ENCODE measurements around the gene OR10H3. TPM values are rescaled to one million over a fixed set of nuclear protein-coding genes. Genes with fewer than 3 reads are reported as not detected.
A peak's percentile ranks its signal among the peaks of the same experiment; 100 is the strongest.
"Not testable (repeated sequence)": the region's sequence is repeated elsewhere in the genome, so short reads cannot be mapped to it uniquely, and the experiment has no call there.

OR10H3 gene
- total and polyA plus RNA-seq, 2 experiments from 2014 or later = not detected

DNA sequence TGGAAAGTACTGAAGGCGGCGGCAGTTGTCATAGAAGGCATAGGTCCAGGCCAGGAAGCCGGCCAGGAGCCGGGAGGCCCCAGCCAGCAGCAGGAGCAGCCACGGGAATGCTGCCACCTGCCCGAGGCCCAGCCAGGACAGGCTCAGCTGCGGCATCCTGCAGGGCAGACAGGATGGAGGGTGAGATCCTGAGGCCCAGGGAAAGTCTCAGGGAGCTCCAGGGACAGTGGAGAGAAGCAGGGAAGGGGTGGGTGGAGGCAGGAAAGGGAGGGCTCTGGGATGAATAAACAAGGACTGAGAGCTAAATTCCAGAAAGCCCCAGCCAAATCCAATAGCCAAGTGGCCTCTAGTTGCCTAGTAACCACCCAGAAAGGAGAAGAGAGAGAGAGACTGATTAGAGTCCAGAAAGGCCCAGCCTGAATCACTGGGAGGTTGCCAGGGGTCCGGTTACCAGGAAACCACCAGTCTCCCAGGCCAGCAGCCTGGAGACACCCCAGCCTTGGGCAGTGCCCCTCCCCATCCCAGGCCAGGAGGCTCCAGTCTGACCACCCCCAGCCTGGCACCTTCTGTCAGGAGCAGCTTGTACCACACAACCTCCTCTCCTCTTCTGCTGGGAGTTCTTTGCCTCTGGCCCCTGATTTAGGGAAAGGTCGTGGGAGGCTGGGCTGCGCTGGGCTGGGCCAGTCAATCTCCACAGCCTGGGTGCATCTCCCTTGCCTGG is 42.1 kb downstream of the OR10H3 start:
- Histone ChIP-seq H3K4me1 (ENCODE audit: low read depth) (no peaks in the 10 kb centered on the region), H3K27me3 (no peaks in the 10 kb centered on the region), H3K36me3 (no peaks in the 10 kb centered on the region), H3K4me3 (no peak overlapping the region), H3K27ac (no peak overlapping the region), H3K9me3 (ENCODE audit: low read depth) (no peaks in the 10 kb centered on the region)
- DNase-seq (ENCODE audit: low read depth in 1 of 2, low spot score in 1 of 2) = peak in 1 of 2 donors; percentile 60
- TF ChIP-seq, protein P1, sequence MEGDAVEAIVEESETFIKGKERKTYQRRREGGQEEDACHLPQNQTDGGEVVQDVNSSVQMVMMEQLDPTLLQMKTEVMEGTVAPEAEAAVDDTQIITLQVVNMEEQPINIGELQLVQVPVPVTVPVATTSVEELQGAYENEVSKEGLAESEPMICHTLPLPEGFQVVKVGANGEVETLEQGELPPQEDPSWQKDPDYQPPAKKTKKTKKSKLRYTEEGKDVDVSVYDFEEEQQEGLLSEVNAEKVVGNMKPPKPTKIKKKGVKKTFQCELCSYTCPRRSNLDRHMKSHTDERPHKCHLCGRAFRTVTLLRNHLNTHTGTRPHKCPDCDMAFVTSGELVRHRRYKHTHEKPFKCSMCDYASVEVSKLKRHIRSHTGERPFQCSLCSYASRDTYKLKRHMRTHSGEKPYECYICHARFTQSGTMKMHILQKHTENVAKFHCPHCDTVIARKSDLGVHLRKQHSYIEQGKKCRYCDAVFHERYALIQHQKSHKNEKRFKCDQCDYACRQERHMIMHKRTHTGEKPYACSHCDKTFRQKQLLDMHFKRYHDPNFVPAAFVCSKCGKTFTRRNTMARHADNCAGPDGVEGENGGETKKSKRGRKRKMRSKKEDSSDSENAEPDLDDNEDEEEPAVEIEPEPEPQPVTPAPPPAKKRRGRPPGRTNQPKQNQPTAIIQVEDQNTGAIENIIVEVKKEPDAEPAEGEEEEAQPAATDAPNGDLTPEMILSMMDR (IDR thresholded peaks at IDR 0.05; ENCODE audit: low read depth, low read length) = no peak

DNA sequence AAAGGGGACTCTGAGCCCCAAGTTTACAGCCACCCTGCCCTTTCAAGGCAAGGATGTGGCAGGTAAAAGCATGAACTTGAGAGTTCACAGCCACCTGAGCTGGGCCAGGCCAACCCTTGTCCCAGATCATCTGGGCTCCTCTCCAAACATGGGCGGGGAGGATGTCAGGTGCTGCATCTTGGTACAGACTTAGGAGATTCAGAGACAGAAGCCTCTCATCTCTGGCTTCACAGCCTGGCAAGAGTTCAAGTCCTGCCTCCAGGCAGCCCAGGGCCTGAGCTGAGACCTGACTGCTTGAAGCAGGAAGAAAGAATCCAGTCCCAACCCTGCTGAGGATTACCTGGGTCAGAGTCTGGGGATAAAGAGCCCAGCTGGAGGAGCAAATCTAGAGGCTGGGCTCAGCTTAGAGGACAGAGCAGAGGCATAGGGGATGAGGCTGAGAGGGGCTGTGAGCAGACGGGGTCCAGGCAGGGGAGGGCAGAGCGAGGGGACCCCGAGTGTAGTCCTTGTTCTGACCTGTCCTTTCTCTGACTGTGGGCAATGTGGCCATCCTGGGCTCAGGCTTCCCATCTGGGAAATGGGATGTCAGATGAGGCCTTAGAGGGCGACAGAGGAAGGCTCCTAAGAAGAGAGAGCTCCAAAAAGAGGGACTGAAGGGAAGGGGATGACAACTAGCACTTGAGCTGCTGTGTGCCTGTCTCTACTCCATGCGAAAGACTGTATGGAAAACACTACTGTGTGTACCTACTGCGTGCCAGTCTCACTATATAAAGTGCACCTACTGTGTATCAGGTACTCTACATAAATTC is 43.0 kb downstream of the OR10H3 start:
- DNase-seq (ENCODE audit: low read depth in 1 of 2, low spot score in 1 of 2) = no peak
- TF ChIP-seq, protein P1 (IDR thresholded peaks at IDR 0.05; ENCODE audit: low read depth, low read length) = no peak
- Histone ChIP-seq H3K9me3 (ENCODE audit: low read depth) (no peaks in the 10 kb centered on the region), H3K27ac (no peak overlapping the region), H3K4me3 (no peak overlapping the region), H3K36me3 (no peaks in the 10 kb centered on the region), H3K4me1 (ENCODE audit: low read depth) (no peaks in the 10 kb centered on the region), H3K27me3 (no peaks in the 10 kb centered on the region)

DNA sequence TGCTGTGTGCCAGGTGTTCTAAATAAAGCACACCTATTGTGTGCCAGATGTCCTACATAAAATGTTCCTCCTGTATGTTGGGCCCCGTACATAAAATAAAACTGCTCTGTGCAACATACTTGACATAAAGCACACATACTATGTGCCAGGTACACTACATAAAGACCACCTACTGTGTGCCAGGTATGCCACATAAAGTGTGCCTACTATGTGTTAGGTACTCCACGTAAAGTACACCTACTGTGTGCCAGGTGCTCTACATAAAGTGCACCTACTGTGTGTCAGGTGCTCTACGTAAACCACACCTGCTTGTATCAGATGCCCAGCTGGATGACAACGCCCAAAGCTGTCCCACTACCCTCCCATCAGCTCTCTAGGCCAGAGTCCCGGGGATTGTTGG is 43.9 kb downstream of the OR10H3 start:
- DNase-seq (ENCODE audit: low read depth in 1 of 2, low spot score in 1 of 2) = no peak
- Histone ChIP-seq H3K4me3 (no peak overlapping the region), H3K4me1 (ENCODE audit: low read depth) (no peaks in the 10 kb centered on the region), H3K9me3 (ENCODE audit: low read depth) (no peaks in the 10 kb centered on the region), H3K27ac (no peak overlapping the region), H3K36me3 (no peaks in the 10 kb centered on the region), H3K27me3 (no peaks in the 10 kb centered on the region)
- TF ChIP-seq, protein P1 (IDR thresholded peaks at IDR 0.05; ENCODE audit: low read depth, low read length) = no peak

DNA sequence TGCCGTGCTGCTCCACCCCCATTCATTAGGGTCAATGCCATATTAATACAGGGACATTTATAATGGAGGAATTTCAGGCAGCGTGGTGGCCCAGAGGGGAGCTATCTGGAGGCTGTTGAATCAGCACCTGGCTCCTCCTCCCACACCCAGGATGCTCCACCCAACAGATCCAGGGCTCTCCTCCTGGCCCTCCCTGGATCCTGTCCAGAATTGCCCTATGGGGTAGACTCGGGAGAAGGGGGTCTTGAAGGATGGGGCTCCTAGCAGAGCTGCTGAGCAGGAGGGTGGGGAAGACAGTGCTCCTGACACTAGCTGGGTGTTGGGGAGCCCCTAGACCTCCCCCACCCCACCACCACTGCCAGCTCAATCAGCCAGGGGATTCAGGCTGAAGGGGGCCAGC is 44.4 kb downstream of the OR10H3 start:
- Histone ChIP-seq H3K4me3 (no peak overlapping the region), H3K4me1 (ENCODE audit: low read depth) (no peaks in the 10 kb centered on the region), H3K9me3 (ENCODE audit: low read depth) (no peaks in the 10 kb centered on the region), H3K36me3 (no peaks in the 10 kb centered on the region), H3K27ac (no peak overlapping the region), H3K27me3 (no peaks in the 10 kb centered on the region)
- DNase-seq (ENCODE audit: low read depth in 1 of 2, low spot score in 1 of 2) = no peak
- TF ChIP-seq, protein P1 (IDR thresholded peaks at IDR 0.05; ENCODE audit: low read depth, low read length) = no peak

DNA sequence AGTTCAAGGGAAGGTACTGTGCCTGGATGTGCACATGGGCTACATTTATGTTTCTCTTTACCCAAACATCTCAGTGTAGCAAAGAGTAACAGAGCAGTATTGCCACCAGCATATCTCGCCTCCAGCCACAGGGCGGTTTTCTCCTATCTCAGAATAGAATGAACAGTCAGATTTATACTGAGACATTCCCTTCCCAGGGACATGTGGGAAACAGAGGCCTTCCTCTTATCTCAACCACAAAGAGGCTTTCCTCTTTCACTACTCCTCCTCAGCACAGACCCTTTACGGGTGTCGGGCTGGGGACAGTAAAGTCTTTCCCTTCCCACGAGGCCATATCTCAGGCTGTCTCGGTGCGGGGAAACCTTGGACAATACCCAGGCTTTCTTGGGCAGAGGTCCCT is 45.1 kb downstream of the OR10H3 start:
- H3K27me3 ChIP-seq; H3K36me3 ChIP-seq; H3K4me1 ChIP-seq (ENCODE audit: low read depth); H3K9me3 ChIP-seq (ENCODE audit: low read depth); H3K27ac ChIP-seq; H3K4me3 ChIP-seq: not testable (repeated sequence)
- DNase-seq (ENCODE audit: low read depth in 1 of 2, low spot score in 1 of 2) = peak in 1 of 2 donors; percentile 2

DNA sequence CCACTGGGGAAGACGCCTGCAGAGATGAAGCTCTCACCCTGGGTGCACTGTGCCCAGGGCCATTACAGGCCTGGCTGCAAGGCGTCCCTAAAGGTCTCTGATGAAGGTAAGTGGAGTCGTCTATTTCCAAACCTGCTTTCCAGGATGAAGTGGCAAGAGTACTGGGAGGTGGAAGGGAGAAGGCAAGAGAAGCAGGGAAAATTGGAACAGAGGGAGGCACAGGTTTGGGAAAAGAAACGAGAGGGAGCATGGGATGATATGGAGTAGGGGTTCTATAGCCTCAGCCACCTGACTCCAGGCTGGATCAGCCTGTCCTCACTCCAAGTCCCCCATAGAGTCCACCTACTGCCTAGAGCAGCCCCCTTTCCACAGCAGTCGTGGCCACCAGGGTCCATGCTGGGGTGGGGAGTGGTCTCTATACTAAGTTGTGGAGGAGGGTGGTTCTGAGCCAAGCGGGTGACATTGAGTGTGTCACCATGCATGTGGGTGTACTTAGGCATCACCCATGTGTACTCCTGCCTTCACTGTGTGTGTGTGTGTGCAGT is 49.9 kb downstream of the OR10H3 start, which contains the start of gene OR10H5:
TSS of gene OR10H5 (plus strand) at position 51 of the 545 bp plus-strand sequence. CDS start 6,388 bp downstream, outside the sequence.
- Histone ChIP-seq H3K27me3 (no peaks in the 10 kb centered on the region), H3K4me3 (no peak within 1 kb of the TSS), H3K36me3 (no peaks in the 10 kb centered on the region), H3K27ac (no peak within 1 kb of the TSS), H3K4me1 (ENCODE audit: low read depth) (no peaks in the 10 kb centered on the region), H3K9me3 (ENCODE audit: low read depth) (no peaks in the 10 kb centered on the region)
- no peak for DNase-seq (ENCODE audit: low read depth in 1 of 2, low spot score in 1 of 2)
- TF ChIP-seq, protein P1 (IDR thresholded peaks at IDR 0.05; ENCODE audit: low read depth, low read length) = no peak

Measured in cardiac muscle cell (in vitro differentiated cells and primary cell).